ENCODE results near the gene MRPL9.

MRPL9 gene

DNA sequence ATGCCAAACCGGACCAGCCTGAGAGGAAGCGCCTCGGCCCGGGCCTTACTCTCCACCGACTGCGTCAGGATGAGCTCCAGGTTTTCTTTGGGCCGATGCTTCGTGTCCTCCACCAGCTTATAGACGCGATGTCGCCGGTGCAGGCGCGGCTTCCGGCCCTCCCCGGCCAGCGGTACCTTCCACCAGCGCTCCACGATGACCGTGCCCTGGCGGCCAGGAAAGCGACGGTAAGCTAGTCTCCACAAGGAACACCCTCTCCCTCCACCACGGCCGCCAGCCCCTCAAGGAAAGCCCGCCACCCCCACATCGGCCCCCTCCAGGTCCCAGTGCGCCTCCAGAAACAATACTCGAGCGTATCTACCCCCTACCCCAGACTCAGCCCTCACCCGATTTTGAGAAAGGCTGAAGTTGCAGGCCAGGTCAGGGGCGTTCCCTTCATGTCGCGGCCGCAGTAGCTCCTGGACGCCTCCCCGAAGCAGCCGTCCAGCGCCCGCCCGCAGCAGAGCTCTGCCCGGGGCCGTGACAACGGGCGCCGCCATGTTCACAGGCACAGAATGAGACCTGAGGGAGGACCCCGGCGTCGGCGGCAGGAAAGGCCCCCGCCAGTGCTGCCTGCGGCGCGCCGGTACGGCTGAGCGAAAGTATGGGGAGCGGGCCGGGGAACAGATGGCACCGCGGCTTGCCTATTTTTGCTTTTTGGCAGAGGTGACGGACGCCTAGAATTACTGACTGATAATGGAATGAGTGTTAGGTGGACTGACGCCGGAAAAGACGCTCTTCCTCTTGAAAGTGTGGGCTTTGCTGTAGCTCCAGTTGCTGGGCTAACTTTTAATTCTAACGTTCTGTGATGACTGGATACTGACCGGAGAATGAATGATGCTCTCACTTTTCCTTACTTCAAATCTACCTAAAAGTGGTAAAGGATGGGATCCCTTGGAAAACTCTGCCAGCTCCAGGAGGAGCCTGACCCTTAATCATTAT lies at the start of gene MRPL9:
Gene MRPL9, minus strand, starts transcription at position 556 of the 981 bp plus-strand sequence. Its CDS starts 17 bp downstream, at position 539.
- Histone ChIP-seq H3K27me3 (ENCODE audit: control insufficient read depth, insufficient read depth, low read length) (no peaks in the 10 kb centered on the region), H3K4me1 (ENCODE audit: control insufficient read depth, insufficient read depth, low read length) (peaks cover 5% of the 10 kb centered on the region), H3K9ac (ENCODE audit: low read length) (peak within 1 kb of the TSS; percentile 82), H3K27ac (ENCODE audit: low read depth, low read length) (peak within 1 kb of the TSS; percentile 89), H3K4me3 (ENCODE audit: low read length) (peak within 1 kb of the TSS; percentile 89), H3K36me3 (ENCODE audit: control insufficient read depth, insufficient read depth, low read length) (peaks cover 18% of the 10 kb centered on the region)

DNA sequence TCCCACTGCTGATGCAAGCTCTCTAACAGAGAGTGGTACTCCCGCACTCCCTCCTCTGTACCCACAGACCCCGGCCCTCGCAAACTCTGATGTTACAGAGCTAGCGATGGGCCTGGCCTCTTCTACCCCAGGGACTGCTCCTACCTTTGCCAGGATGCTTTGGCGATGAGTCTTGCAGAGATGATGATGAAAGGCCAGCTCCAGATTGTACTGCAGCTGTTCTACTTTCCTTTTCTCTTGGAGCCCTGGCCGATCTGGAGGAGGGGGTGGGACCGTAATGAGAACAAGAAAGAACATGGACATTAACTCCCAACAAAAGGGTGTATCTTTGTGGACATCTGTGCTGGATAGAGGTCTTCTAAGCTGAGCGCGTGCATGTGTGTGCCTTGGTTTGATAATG lies 47.9 kb upstream of the MRPL9 start:
- Histone ChIP-seq H3K27ac (ENCODE audit: low read depth, low read length) (no peak overlapping the region), H3K27me3 (ENCODE audit: control insufficient read depth, insufficient read depth, low read length) (no peaks in the 10 kb centered on the region), H3K4me3 (ENCODE audit: low read length) (no peak overlapping the region), H3K36me3 (ENCODE audit: control insufficient read depth, insufficient read depth, low read length) (no peaks in the 10 kb centered on the region), H3K9ac (ENCODE audit: low read length) (no peak overlapping the region), H3K4me1 (ENCODE audit: control insufficient read depth, insufficient read depth, low read length) (no peaks in the 10 kb centered on the region)

DNA sequence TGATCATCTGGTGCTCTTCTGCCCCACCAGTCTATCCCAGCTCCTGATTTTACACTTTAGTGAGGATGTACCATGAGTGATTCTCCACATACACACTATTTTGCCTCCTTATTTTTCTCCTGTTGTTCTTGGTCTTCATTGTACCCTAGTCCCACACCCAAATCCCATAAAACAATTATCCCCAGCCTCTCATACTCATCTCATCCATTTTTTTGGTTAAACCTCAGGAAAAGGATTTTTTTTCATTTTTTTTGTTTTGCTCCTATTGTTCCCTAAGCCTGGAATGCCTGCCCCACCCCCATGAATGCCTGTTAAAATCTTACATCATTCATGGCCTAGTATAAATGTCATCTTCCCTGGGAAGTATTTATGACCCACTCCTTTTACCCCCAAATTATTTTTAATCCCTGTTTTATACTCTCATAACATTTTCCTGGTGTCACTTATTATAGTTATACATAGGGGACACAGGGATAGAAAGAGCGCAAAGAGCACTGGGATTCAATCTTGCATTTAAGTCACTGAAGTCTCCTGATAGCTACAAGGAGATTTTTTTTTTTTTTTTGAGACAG lies 46.8 kb upstream of the MRPL9 start:
- no peaks in the 10 kb centered on the region for H3K36me3 ChIP-seq (ENCODE audit: control insufficient read depth, insufficient read depth, low read length)
- no peak overlapping the region for H3K27ac ChIP-seq (ENCODE audit: low read depth, low read length)
- no peaks in the 10 kb centered on the region for H3K4me1 ChIP-seq (ENCODE audit: control insufficient read depth, insufficient read depth, low read length)

DNA sequence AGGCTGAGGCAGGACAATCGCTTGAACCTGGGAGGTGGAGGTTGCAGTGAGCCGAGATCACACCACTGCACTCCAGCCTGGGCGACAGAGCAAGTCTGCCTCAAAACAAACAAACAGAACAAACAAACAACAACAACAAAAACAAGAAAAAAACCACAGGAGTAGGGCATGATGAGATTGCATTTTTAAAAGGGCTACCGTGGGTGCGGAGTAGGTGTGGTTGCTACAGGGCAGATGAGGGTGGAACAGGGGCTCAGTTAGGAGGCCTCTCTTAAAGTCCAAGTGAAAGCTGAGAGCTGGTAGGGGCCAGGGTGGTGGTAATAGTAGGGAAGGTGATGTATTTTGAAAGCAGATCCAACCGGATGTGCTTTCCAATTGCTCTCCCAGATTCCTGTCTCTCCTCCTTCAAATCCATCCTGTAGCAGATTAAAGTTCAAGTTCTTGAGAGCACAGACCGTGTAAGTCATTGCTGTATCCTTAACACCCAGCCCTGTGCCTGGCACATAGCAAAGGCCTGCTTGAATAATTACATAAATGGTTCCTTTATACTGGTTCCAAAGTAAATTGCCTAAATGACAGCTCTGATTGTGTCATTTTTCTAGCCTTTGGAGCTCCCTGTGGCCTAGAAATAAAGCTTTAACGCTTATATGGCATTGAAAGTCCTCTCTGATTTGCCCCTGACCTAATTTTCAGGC lies 46.1 kb upstream of the MRPL9 start:
- Histone ChIP-seq H3K27ac (ENCODE audit: low read depth, low read length) (no peak overlapping the region), H3K36me3 (ENCODE audit: control insufficient read depth, insufficient read depth, low read length) (no peaks in the 10 kb centered on the region), H3K4me1 (ENCODE audit: control insufficient read depth, insufficient read depth, low read length) (no peaks in the 10 kb centered on the region), H3K4me3 (ENCODE audit: low read length) (no peak overlapping the region), H3K27me3 (ENCODE audit: control insufficient read depth, insufficient read depth, low read length) (no peaks in the 10 kb centered on the region), H3K9ac (ENCODE audit: low read length) (no peak overlapping the region)

More for the DNA sequence above, 46.8 kb upstream of the MRPL9 start:
- no peaks in the 10 kb centered on the region for H3K27me3 ChIP-seq (ENCODE audit: control insufficient read depth, insufficient read depth, low read length)
- H3K9ac ChIP-seq (ENCODE audit: low read length) = no peak overlapping the region
- no peak overlapping the region for H3K4me3 ChIP-seq (ENCODE audit: low read length)

DNA sequence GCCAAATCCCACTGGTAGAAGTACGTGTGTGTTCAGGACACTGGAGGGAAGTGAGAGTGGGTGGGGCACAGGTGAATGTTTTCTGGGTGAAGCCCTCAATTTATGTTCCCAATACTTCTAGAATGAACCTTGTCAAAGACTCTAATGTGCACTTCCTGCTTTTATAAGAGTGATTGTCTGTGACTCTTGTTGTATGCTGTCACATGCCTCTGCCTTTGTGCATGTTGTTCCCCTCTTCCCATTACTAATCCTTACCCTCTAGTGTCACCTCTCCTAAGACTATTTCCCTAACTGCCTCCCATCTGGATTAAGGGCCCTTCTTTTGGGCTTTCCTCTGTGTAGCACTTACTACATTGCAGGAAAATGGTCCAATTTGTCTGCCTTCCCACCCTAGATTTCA lies 44.5 kb upstream of the MRPL9 start:
- Histone ChIP-seq H3K4me3 (ENCODE audit: low read length) (no peak overlapping the region), H3K27ac (ENCODE audit: low read depth, low read length) (no peak overlapping the region), H3K4me1 (ENCODE audit: control insufficient read depth, insufficient read depth, low read length) (no peaks in the 10 kb centered on the region), H3K9ac (ENCODE audit: low read length) (no peak overlapping the region), H3K36me3 (ENCODE audit: control insufficient read depth, insufficient read depth, low read length) (no peaks in the 10 kb centered on the region), H3K27me3 (ENCODE audit: control insufficient read depth, insufficient read depth, low read length) (no peaks in the 10 kb centered on the region)

DNA sequence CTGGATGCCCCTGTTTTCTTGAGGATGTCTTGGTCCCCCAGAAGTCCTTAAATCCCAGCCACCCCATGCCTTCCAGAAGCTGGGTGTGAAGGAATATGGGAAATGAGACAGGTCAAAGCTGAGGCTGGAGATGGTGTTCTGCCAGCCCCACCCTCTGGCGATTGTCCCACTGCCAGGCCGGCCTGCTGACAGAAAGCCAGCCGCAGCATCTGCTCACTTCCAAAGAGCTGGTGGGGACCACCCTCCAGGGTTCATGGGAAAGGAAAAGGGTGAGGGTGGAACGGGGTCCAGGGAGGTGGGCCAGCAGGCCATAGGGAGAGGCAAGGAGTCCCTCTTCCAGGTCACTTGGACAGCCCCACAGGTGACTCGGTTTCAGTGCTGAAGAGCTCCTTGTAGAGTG lies 43.8 kb upstream of the MRPL9 start:
- Histone ChIP-seq H3K27ac (ENCODE audit: low read depth, low read length) (no peak overlapping the region), H3K4me1 (ENCODE audit: control insufficient read depth, insufficient read depth, low read length) (no peaks in the 10 kb centered on the region), H3K36me3 (ENCODE audit: control insufficient read depth, insufficient read depth, low read length) (no peaks in the 10 kb centered on the region), H3K9ac (ENCODE audit: low read length) (no peak overlapping the region), H3K27me3 (ENCODE audit: control insufficient read depth, insufficient read depth, low read length) (no peaks in the 10 kb centered on the region), H3K4me3 (ENCODE audit: low read length) (no peak overlapping the region)

DNA sequence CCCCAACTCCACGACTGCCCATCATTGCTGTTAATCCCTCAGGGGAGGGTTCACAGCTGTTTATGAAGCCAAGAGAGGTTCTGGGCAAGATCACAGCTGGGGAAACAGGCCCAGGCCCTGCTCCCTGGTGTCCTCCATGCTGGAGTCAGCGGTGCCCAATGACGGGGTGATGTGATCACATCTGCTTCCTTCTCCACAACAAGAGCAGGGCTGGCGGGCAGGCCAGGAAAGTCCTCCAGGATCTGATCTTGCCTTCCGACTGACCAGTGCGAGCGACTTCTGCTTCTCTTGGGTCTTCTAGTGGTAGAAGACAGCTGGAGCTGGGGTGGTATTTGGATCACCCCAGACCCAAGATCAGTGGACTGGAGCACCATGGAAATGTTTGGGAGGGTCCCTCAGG lies 42.9 kb upstream of the MRPL9 start:
- no peaks in the 10 kb centered on the region for H3K4me1 ChIP-seq (ENCODE audit: control insufficient read depth, insufficient read depth, low read length)
- H3K27me3 ChIP-seq (ENCODE audit: control insufficient read depth, insufficient read depth, low read length) = no peaks in the 10 kb centered on the region
- no peaks in the 10 kb centered on the region for H3K36me3 ChIP-seq (ENCODE audit: control insufficient read depth, insufficient read depth, low read length)
- no peak overlapping the region for H3K9ac ChIP-seq (ENCODE audit: low read length)
- no peak overlapping the region for H3K27ac ChIP-seq (ENCODE audit: low read depth, low read length)
- H3K4me3 ChIP-seq (ENCODE audit: low read length) = no peak overlapping the region

DNA sequence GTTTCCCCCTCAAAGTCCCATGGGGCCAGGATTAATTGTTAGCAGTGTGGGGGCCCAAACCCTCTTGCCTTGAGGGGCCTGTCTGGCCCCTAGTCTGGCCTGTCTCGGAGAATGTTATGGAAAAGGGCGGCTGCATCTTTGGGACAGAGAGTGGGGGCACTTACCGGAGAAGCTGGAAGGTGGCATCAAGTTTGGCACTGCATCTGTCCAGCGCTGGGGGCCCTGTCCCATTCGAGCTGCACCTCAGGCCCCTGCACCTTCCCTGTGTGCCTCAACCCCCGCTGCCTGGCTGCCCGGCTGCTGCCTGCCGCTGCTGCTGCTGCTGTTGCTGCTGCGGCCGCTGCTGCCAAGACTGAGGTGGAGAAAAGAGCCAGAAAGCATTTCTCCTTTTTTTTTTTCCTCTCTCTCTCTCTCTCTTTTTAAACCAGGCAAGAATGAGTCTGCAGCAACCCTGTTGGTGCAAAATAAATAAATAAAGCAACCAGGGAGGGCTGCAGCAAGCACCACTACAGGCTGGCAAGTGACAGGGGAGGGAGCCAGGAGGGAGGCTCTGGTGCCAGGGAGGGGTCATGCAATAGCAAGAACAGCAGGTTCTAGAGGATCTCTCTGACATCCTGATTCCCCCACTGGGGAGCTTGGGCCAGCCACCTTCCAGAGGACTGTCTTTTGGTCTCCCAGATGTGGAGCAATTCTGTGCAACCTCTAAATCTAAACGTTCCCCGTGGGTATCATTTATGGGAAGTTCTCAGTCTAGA lies 41.9 kb upstream of the MRPL9 start, which contains the start of gene LINGO4:
Gene LINGO4, minus strand, starts transcription at position 354 of the 755 bp plus-strand sequence. CDS start 2,715 bp downstream, outside the sequence.
- Histone ChIP-seq H3K36me3 (ENCODE audit: control insufficient read depth, insufficient read depth, low read length) (no peaks in the 10 kb centered on the region), H3K4me1 (ENCODE audit: control insufficient read depth, insufficient read depth, low read length) (no peaks in the 10 kb centered on the region), H3K9ac (ENCODE audit: low read length) (no peak within 1 kb of the TSS), H3K27ac (ENCODE audit: low read depth, low read length) (no peak within 1 kb of the TSS), H3K4me3 (ENCODE audit: low read length) (no peak within 1 kb of the TSS), H3K27me3 (ENCODE audit: control insufficient read depth, insufficient read depth, low read length) (no peaks in the 10 kb centered on the region)

DNA sequence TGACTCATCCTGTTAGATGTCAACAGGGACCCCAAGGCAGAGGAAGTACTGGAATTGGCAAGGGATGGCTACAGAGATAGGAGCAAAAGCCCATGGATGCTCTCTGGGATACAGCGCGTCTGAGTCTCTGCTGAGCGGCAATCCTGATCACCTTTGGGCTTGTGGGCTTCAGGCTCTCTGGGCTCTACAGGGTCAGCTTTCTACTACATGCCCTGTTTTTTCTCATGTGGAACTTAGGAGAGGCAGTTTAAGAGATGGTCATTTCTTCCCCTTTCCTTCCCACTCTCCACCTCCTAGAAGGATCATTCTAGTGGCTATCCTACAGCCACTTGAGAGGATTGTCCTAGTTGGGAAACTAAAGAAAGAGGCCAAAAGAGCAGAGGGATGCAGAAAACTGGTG lies 40.6 kb upstream of the MRPL9 start:
- Histone ChIP-seq H3K9ac (ENCODE audit: low read length) (no peak overlapping the region), H3K27me3 (ENCODE audit: control insufficient read depth, insufficient read depth, low read length) (no peaks in the 10 kb centered on the region), H3K27ac (ENCODE audit: low read depth, low read length) (no peak overlapping the region), H3K36me3 (ENCODE audit: control insufficient read depth, insufficient read depth, low read length) (no peaks in the 10 kb centered on the region), H3K4me1 (ENCODE audit: control insufficient read depth, insufficient read depth, low read length) (no peaks in the 10 kb centered on the region), H3K4me3 (ENCODE audit: low read length) (no peak overlapping the region)

DNA sequence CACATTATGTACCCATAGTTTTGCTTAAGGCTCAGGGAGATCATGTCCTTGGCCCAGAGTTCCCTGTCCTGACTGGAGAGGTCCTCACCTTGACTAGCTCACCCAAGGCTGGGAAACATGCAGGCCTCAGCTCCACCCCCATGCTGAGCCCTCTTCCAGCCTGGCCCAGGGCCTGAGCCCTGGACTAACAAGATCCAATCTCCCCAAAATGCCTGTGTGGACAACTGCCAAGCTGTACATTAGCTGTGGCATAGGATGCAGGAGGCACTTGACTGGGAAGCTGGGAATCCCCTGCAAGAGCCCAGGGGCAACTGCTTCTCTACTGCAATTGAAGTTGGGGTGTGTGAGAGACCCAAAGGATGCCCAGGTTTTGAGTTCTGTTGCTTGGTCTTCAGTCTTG lies 39.9 kb upstream of the MRPL9 start:
- Histone ChIP-seq H3K27ac (ENCODE audit: low read depth, low read length) (no peak overlapping the region), H3K4me3 (ENCODE audit: low read length) (no peak overlapping the region), H3K9ac (ENCODE audit: low read length) (no peak overlapping the region), H3K36me3 (ENCODE audit: control insufficient read depth, insufficient read depth, low read length) (no peaks in the 10 kb centered on the region), H3K4me1 (ENCODE audit: control insufficient read depth, insufficient read depth, low read length) (no peaks in the 10 kb centered on the region), H3K27me3 (ENCODE audit: control insufficient read depth, insufficient read depth, low read length) (no peaks in the 10 kb centered on the region)

DNA sequence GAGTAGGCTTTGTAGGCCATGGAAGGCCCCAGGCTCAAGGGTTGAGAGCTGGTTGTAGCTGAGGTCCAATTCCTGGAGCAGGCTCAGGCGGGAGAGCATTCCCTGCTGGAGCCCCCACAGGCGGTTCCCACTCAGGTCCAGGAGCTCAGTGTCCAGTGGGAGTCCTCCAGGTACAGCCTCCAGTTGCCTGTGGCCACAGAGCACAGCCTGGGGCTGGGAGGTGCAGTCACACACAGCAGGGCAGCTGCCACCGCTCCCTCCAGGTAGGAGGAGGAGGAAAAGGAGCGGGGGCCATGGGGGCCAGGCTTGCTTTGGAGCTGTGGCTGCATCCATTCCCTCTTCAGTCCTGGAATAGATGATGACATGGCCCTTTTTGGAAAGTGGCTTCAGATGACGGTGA lies 39.1 kb upstream of the MRPL9 start:
- Histone ChIP-seq H3K4me3 (ENCODE audit: low read length) (no peak overlapping the region), H3K9ac (ENCODE audit: low read length) (no peak overlapping the region), H3K4me1 (ENCODE audit: control insufficient read depth, insufficient read depth, low read length) (no peaks in the 10 kb centered on the region), H3K36me3 (ENCODE audit: control insufficient read depth, insufficient read depth, low read length) (no peaks in the 10 kb centered on the region), H3K27ac (ENCODE audit: low read depth, low read length) (no peak overlapping the region), H3K27me3 (ENCODE audit: control insufficient read depth, insufficient read depth, low read length) (no peaks in the 10 kb centered on the region)

DNA sequence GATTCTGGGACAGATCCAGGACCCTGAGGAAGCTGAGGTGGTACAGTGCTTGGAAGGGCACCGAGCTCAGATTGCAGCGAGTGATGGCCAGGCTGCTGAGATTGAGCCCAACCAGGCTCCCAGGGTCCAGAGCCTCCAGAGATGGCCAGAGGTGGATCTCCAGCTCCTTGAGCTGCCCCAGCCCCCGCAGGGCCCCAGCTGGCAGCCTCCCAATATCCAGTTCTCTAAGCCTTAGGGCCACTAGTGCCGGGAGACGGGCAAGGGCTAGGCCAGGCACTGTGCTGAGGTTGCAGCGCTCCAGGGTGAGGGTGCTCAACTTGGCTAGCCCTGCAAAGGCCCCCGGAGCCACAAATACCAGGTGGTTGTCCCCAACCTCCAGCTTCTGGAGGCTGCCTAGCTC lies 38.5 kb upstream of the MRPL9 start:
- no peak overlapping the region for H3K4me3 ChIP-seq (ENCODE audit: low read length)
- no peak overlapping the region for H3K9ac ChIP-seq (ENCODE audit: low read length)
- no peaks in the 10 kb centered on the region for H3K4me1 ChIP-seq (ENCODE audit: control insufficient read depth, insufficient read depth, low read length)
- H3K27ac ChIP-seq (ENCODE audit: low read depth, low read length) = no peak overlapping the region
- no peaks in the 10 kb centered on the region for H3K36me3 ChIP-seq (ENCODE audit: control insufficient read depth, insufficient read depth, low read length)
- no peaks in the 10 kb centered on the region for H3K27me3 ChIP-seq (ENCODE audit: control insufficient read depth, insufficient read depth, low read length)

Measured in rectal smooth muscle tissue (tissue), 1 donor.